ENCODE results near the gene CENPVL3. TPM values are rescaled to one million over a fixed set of nuclear protein-coding genes. Genes with fewer than 3 reads are reported as not detected.

CENPVL3 gene
- total and polyA plus RNA-seq, 2 experiments from 2014 or later, result 4.4 to 4.8 TPM

GRCh38 chrX:51571874-51572273 lies 46.8 kb downstream of the CENPVL3 start (continued):
- TF ChIP-seq ZNF462 (CRISPR knock-in tag; IDR thresholded peaks at IDR 0.05) (no peak), ETS1 (IDR thresholded peaks at IDR 0.05) (no peak), JUNB (IDR thresholded peaks at IDR 0.05; ENCODE audit: unreplicated experiment) (no peak), NANOG (IDR thresholded peaks at IDR 0.05; ENCODE audit: borderline replicate concordance) (no peak), ZNF114 (CRISPR knock-in tag; IDR thresholded peaks at IDR 0.05) (no peak), EZH2phosphoT487 (IDR thresholded peaks at IDR 0.05; ENCODE audit: unreplicated experiment) (no peak)

GRCh38 chrX:51569561-51569960 lies 49.2 kb downstream of the CENPVL3 start:
- no peak overlapping the region for H3K27ac Mint-ChIP-seq
- H3K36me3 Mint-ChIP-seq (ENCODE audit: low read depth), result no peaks in the 10 kb centered on the region
- Histone ChIP-seq H3K27ac (ENCODE audit: low read depth) (no peak overlapping the region), H3K4me3 (no peak overlapping the region), H3K36me3 (ENCODE audit: insufficient read depth) (no peaks in the 10 kb centered on the region), H3K4me2 (no peak overlapping the region), H3K27me3 (ENCODE audit: insufficient read depth) (no peaks in the 10 kb centered on the region), H3K79me2 (replicated peaks; ENCODE audit: insufficient read depth) (no peaks in the 10 kb centered on the region), H4K20me1 (replicated peaks; ENCODE audit: insufficient read depth) (no peaks in the 10 kb centered on the region), H3K9me2 (ENCODE audit: insufficient read depth) (no peaks in the 10 kb centered on the region), H3F3A (replicated peaks; ENCODE audit: low read depth) (no peaks in the 10 kb centered on the region), H2AFZ (no peak overlapping the region), H3K4me1 (ENCODE audit: insufficient read depth) (peaks cover 3% of the 10 kb centered on the region; the same call in 1 of the 2 replicates)
- ATAC-seq, result no peak
- H3K4me1 Mint-ChIP-seq, result peaks cover 4% of the 10 kb centered on the region; the same call in 2 of the 3 replicates
- H3K27me3 Mint-ChIP-seq (ENCODE audit: insufficient read depth, low read depth, poor library complexity), result no peaks in the 10 kb centered on the region
- no peaks in the 10 kb centered on the region for H3K9me3 Mint-ChIP-seq
- no peak for DNase-seq (ENCODE audit: low spot score)
- H3K4me3 Mint-ChIP-seq, result no peak overlapping the region
- TF ChIP-seq ZNF331 (CRISPR knock-in tag; IDR thresholded peaks at IDR 0.05; ENCODE audit: low read depth) (no peak), REST (IDR thresholded peaks at IDR 0.05; ENCODE audit: unreplicated experiment) (no peak)

Measured in GM23338 (cell line).